Ovary (tissue), 3 donors: Measurements from ENCODE around the gene TSKU.
"Not testable (repeated sequence)": the region's sequence is repeated elsewhere in the genome, so short reads cannot be mapped to it uniquely, and the experiment has no call there.

ENCODE experiments used
- POLR2A ChIP-seq: fragments of 450-650 bp; IDR thresholded peaks from one replicate; pipeline ENCODE4 v1.6.1; 2017; ENCODE audit warnings: antibody characterized with exemption, mild to moderate bottlenecking, moderate library complexity
- TF ChIP-seq, protein P1 (sequence below), 3 donors: fragments of 450-650 bp in 2 of 3; fragments of 200-600 bp in 1 of 3; IDR thresholded peaks; one replicate each; pipeline versions ENCODE4 v1.5.1 to v1.8.0; 2016 to 2022; ENCODE audit warnings: antibody characterized with exemption in 3 of 3, mild to moderate bottlenecking in 1 of 3
- donor health status: DM: no; HTN: no; CAD: no.

DNA sequence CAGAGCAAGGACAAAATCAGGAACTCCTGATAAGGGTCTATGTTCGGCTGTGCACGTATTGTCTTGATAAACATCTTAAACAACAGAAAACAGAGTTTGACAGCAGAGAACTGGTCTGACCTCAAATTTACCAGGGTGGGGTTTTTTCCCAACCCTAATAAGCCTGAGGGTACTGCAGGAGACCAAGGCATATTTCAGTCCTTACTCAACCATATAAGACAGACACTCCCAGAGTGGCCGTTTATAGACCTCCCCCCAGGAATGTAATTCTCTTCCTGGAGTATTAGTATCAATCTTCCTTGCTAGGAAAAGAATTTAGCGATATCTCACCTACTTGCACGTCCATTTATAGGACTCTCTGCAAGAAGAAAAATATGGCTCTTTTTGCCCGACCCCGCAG is 32.5 kb downstream of the TSKU start:
- TF ChIP-seq, protein P1, sequence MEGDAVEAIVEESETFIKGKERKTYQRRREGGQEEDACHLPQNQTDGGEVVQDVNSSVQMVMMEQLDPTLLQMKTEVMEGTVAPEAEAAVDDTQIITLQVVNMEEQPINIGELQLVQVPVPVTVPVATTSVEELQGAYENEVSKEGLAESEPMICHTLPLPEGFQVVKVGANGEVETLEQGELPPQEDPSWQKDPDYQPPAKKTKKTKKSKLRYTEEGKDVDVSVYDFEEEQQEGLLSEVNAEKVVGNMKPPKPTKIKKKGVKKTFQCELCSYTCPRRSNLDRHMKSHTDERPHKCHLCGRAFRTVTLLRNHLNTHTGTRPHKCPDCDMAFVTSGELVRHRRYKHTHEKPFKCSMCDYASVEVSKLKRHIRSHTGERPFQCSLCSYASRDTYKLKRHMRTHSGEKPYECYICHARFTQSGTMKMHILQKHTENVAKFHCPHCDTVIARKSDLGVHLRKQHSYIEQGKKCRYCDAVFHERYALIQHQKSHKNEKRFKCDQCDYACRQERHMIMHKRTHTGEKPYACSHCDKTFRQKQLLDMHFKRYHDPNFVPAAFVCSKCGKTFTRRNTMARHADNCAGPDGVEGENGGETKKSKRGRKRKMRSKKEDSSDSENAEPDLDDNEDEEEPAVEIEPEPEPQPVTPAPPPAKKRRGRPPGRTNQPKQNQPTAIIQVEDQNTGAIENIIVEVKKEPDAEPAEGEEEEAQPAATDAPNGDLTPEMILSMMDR (IDR thresholded peaks at IDR 0.05) = not testable (repeated sequence)
- not testable (repeated sequence) for TF ChIP-seq POLR2A
